ENCODE measurements around the gene SPO11.

Gene SPO11

GRCh38 chr20:57375652-57376230 is 46.1 kb downstream of the SPO11 start:
- no peak for DNase-seq (ENCODE audit: low read depth)

- DNase-seq (ENCODE audit: low read depth), result no peak
Measured at GRCh38 chr20:57377350-57377749, 47.7 kb downstream of the SPO11 start.

GRCh38 chr20:57378107-57378506 is 48.5 kb downstream of the SPO11 start:
- DNase-seq (ENCODE audit: low read depth), result no peak

GRCh38 chr20:57378646-57379262 is 49.2 kb downstream of the SPO11 start:
- no peak for DNase-seq (ENCODE audit: low read depth)

- no peak for DNase-seq (ENCODE audit: low read depth)
Measured at GRCh38 chr20:57379263-57379647, 49.7 kb downstream of the SPO11 start.

- no peak for DNase-seq (ENCODE audit: low read depth)
Measured at GRCh38 chr20:57380081-57380750, 50.6 kb downstream of the SPO11 start.

GRCh38 chr20:57381596-57382503 is 52.2 kb downstream of the SPO11 start:
- DNase-seq (ENCODE audit: low read depth), result peak; percentile 72

- DNase-seq (ENCODE audit: low read depth), result no peak
Measured at GRCh38 chr20:57382516-57382915, 52.9 kb downstream of the SPO11 start.

- no peak for DNase-seq (ENCODE audit: low read depth)
Measured at GRCh38 chr20:57383447-57384347, 54.1 kb downstream of the SPO11 start.

- DNase-seq (ENCODE audit: low read depth), result no peak
Measured at GRCh38 chr20:57384486-57384885, 54.9 kb downstream of the SPO11 start.

- DNase-seq (ENCODE audit: low read depth), result peak; percentile 5
Measured at GRCh38 chr20:57384953-57385761, 55.6 kb downstream of the SPO11 start.

GRCh38 chr20:57385940-57386339 is 56.3 kb downstream of the SPO11 start:
- DNase-seq (ENCODE audit: low read depth), result no peak

- DNase-seq (ENCODE audit: low read depth), result no peak
Measured at GRCh38 chr20:57386762-57387161, 57.2 kb downstream of the SPO11 start.

- DNase-seq (ENCODE audit: low read depth), result no peak
Measured at GRCh38 chr20:57387463-57387862, 57.9 kb downstream of the SPO11 start.

GRCh38 chr20:57387945-57388371 is 58.4 kb downstream of the SPO11 start:
- peak; percentile 36 for DNase-seq (ENCODE audit: low read depth)

GRCh38 chr20:57388953-57389694 is 59.5 kb downstream of the SPO11 start:
- peak; percentile 56 for DNase-seq (ENCODE audit: low read depth)

GRCh38 chr20:57389695-57390603 is 60.3 kb downstream of the SPO11 start:
- no peak for DNase-seq (ENCODE audit: low read depth)

GRCh38 chr20:57390604-57391438 is 61.2 kb downstream of the SPO11 start, which contains the start of gene RBM38:
Gene RBM38, plus strand, starts transcription at chr20:57391396. Its CDS starts 186 bp downstream, at chr20:57391582.
- DNase-seq (ENCODE audit: low read depth), result peak; percentile 70

Measured in EH (cell line).